ENCODE measurements around the gene BRPF1. TPM values are rescaled to one million over a fixed set of nuclear protein-coding genes. Genes with fewer than 3 reads are reported as not detected.

BRPF1 gene
- total and polyA plus RNA-seq, 2 donors = 11.9 to 19.1 TPM

DNA sequence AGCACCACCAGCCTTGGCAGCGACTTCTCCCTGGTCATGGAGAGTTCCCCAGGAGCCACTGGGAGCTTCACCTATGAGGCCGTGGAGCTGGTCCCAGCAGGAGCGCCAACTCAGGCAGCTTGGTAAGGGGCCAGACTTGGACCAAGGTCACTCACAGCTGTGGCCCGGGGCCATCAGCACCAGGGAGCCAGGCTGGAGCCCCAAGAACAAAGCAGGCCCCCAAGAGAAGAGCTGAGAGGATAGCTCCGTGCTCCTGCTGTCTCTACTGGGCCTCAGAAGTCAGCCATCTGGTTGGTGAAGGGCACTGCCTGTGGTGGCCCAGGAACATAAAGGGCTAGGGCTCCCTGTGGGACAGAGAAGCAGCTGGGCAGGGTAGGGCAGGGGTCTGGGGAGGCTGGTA, 42.6 kb upstream of the BRPF1 start:
- DNase-seq (ENCODE audit: low read depth in 6 of 9, low spot score in 9 of 9) = no peak
- no peak overlapping the region for H3K27ac ChIP-seq (ENCODE audit: low read depth in 1 of 2, low read length in 1 of 2)
- no peaks in the 10 kb centered on the region for H3K9me3 ChIP-seq (ENCODE audit: control insufficient read depth in 2 of 2, insufficient read depth in 1 of 2, low read length in 1 of 2)
- H3K4me1 ChIP-seq (ENCODE audit: control insufficient read depth in 2 of 2, insufficient read depth in 2 of 2, low read length in 2 of 2) = no peaks in the 10 kb centered on the region
- 97% methylated on average over 5 of the region's 5 CpGs for WGBS
- H3K4me3 ChIP-seq (ENCODE audit: low read length in 2 of 2) = no peak overlapping the region
- H3K27me3 ChIP-seq (ENCODE audit: control insufficient read depth in 2 of 2, insufficient read depth in 1 of 2, low read length in 1 of 2) = no peaks in the 10 kb centered on the region
- peaks cover 90 to 91% of the 10 kb centered on the region in 2 donors for H3K36me3 ChIP-seq (ENCODE audit: control insufficient read depth in 2 of 2, insufficient read depth in 2 of 2, low read length in 1 of 2)

DNA sequence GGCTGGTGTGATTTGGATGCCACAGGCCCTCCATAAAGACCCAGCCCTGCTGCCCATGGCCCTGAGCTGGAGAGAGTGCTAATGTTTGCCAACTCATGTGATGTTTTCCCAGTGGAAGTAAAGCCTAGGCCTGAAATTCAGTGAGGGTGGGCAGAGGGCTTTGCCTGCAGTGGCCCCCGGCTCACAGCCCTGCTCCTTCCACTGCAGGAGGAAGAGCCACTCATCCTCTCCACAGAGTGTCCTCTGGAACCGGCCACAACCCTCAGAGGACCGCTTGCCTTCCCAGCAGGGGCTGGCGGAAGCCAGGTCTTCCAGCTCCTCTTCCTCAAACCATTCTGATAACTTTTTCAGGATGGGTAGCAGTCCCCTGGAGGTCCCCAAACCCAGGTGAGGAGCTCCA, 41.8 kb upstream of the BRPF1 start:
- H3K4me3 ChIP-seq (ENCODE audit: low read length in 2 of 2) = no peak overlapping the region
- H3K4me1 ChIP-seq (ENCODE audit: control insufficient read depth in 2 of 2, insufficient read depth in 2 of 2, low read length in 2 of 2) = no peaks in the 10 kb centered on the region
- H3K27me3 ChIP-seq (ENCODE audit: control insufficient read depth in 2 of 2, insufficient read depth in 1 of 2, low read length in 1 of 2) = no peaks in the 10 kb centered on the region
- 97% methylated on average over 4 of the region's 4 CpGs for WGBS
- no peak for DNase-seq (ENCODE audit: low read depth in 6 of 9, low spot score in 9 of 9)
- no peaks in the 10 kb centered on the region for H3K9me3 ChIP-seq (ENCODE audit: control insufficient read depth in 2 of 2, insufficient read depth in 1 of 2, low read length in 1 of 2)
- no peak overlapping the region for H3K27ac ChIP-seq (ENCODE audit: low read depth in 1 of 2, low read length in 1 of 2)
- H3K36me3 ChIP-seq (ENCODE audit: control insufficient read depth in 2 of 2, insufficient read depth in 2 of 2, low read length in 1 of 2) = peaks cover 90% of the 10 kb centered on the region in 2 donors

DNA sequence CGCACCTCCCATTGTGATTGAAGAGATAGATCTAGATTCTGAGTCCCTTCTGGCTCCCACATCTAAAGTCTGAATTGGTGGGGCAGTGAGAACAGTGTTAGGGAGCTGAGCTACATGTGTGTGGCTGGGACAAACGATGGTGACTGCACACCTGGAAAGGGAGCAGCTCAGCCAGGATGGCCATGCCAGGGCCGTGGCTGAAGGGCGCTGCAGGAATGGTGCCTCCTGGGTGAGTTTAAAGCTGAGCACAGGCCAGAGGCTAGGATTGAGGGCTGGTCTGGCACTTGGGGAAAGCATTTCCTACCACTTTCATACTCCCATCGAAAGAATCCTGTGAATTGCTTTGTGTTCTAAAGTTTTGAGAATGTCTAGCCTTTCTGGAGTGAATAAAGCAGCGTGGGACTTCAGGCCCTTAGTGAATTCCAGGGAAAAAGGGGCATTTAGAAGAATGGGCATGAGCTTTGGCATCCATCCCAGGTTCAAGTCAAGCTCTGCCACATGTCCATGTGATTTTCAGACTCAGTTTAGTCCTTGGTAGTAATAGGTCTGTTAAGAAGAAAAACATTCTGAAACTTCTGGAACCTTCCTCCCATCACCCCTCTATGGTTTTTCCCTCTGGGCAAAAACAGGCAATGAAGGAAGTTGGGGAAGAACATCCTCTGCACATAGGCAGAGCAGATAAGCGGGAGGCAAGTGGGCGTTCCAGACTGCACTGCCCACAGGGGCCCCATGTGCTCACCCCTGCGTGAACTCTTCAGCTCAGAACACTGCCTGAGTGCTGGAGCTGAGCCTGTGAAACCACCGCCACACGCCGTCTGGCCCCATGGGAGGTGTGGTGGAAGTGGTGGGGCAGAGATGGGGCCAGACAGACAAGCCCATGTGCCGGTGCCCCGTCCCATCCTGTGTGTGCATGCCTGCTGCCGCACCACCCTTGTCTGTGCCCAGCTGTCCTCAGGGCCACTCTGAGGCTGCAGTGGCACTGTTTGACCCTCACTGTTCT, 40.8 kb upstream of the BRPF1 start:
- 97% methylated on average over 15 of the region's 15 CpGs for WGBS
- Histone ChIP-seq H3K4me1 (ENCODE audit: control insufficient read depth in 2 of 2, insufficient read depth in 2 of 2, low read length in 2 of 2) (no peaks in the 10 kb centered on the region), H3K36me3 (ENCODE audit: control insufficient read depth in 2 of 2, insufficient read depth in 2 of 2, low read length in 1 of 2) (peaks cover 88 to 89% of the 10 kb centered on the region in 2 donors), H3K9me3 (ENCODE audit: control insufficient read depth in 2 of 2, insufficient read depth in 1 of 2, low read length in 1 of 2) (no peaks in the 10 kb centered on the region), H3K27me3 (ENCODE audit: control insufficient read depth in 2 of 2, insufficient read depth in 1 of 2, low read length in 1 of 2) (no peaks in the 10 kb centered on the region), H3K27ac (ENCODE audit: low read depth in 1 of 2, low read length in 1 of 2) (no peak overlapping the region), H3K4me3 (ENCODE audit: low read length in 2 of 2) (no peak overlapping the region)
- no peak for DNase-seq (ENCODE audit: low read depth in 6 of 9, low spot score in 9 of 9)

DNA sequence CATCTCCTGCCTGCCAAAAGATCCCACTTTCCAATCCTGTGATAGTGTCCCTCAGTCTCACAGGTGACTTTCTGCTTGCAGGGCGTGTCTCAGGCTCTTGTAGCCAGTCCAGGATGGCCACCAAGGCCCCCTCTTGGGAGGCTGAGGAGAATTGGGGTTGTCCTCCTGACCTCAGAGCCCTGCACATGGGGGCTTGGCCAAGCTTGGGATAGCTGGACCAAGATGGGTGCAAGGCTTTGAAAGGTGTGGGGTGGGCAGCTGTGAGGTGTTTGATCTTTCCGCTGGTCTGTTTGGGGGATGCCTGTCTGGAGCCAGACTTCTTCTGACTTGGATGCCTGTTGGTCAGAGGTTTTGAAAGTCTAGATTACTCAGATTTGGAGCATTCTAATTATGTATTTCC, 39.9 kb upstream of the BRPF1 start:
- Histone ChIP-seq H3K4me1 (ENCODE audit: control insufficient read depth in 2 of 2, insufficient read depth in 2 of 2, low read length in 2 of 2) (no peaks in the 10 kb centered on the region), H3K27ac (ENCODE audit: low read depth in 1 of 2, low read length in 1 of 2) (no peak overlapping the region), H3K9me3 (ENCODE audit: control insufficient read depth in 2 of 2, insufficient read depth in 1 of 2, low read length in 1 of 2) (no peaks in the 10 kb centered on the region), H3K4me3 (ENCODE audit: low read length in 2 of 2) (no peak overlapping the region), H3K27me3 (ENCODE audit: control insufficient read depth in 2 of 2, insufficient read depth in 1 of 2, low read length in 1 of 2) (no peaks in the 10 kb centered on the region), H3K36me3 (ENCODE audit: control insufficient read depth in 2 of 2, insufficient read depth in 2 of 2, low read length in 1 of 2) (peaks cover 85 to 86% of the 10 kb centered on the region in 2 donors)
- no peak for DNase-seq (ENCODE audit: low read depth in 6 of 9, low spot score in 9 of 9)
- 100% methylated on average over 2 of the region's 2 CpGs for WGBS

DNA sequence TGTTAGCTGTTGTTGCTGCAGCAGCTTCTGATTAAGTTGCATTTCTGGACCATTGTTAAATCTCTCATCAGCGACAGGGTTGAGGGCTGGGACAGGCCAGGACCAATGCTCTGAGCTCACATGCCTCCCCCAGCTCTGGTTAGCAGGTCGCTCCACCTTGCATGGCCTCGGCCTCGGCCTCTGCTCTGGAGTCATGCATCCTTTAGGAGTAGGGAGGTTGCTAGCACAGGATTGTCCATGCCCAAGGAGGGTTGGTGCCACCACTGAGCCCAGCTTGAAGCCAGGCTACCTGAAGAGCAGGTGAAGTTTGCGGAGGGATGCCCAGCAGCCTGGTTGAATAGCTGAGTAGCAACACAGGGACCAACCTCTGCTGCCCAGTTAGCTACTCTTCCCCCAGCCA, 39.1 kb upstream of the BRPF1 start:
- H3K36me3 ChIP-seq (ENCODE audit: control insufficient read depth in 2 of 2, insufficient read depth in 2 of 2, low read length in 1 of 2) = peaks cover 83 to 85% of the 10 kb centered on the region in 2 donors
- DNase-seq (ENCODE audit: low read depth in 6 of 9, low spot score in 9 of 9) = no peak
- no peaks in the 10 kb centered on the region for H3K27me3 ChIP-seq (ENCODE audit: control insufficient read depth in 2 of 2, insufficient read depth in 1 of 2, low read length in 1 of 2)
- 98% methylated on average over 5 of the region's 5 CpGs for WGBS
- H3K4me1 ChIP-seq (ENCODE audit: control insufficient read depth in 2 of 2, insufficient read depth in 2 of 2, low read length in 2 of 2) = no peaks in the 10 kb centered on the region
- H3K4me3 ChIP-seq (ENCODE audit: low read length in 2 of 2) = no peak overlapping the region
- no peak overlapping the region for H3K27ac ChIP-seq (ENCODE audit: low read depth in 1 of 2, low read length in 1 of 2)
- H3K9me3 ChIP-seq (ENCODE audit: control insufficient read depth in 2 of 2, insufficient read depth in 1 of 2, low read length in 1 of 2) = no peaks in the 10 kb centered on the region

DNA sequence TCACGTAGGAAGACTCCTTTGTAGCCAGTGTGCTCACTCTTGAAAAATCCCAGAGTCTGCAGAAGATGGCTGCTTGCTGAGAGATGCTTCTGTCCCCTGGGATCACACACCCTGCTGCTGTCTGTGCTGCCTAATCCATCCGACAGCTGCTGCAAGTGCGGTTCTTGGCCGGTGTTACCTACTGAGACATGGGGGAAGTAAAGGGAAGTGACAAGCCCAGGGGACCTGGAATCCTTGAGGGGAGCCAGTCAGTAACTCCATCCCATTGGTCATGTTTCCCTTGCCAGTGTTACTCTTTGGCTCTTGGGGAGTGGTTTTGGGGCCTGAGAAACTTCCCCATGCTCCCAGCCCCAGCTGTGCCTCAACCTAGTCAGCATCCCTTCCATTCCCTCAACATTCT, 36.2 kb upstream of the BRPF1 start:
- no peak for DNase-seq (ENCODE audit: low read depth in 6 of 9, low spot score in 9 of 9)
- 97% methylated on average over 4 of the region's 4 CpGs for WGBS
- no peak overlapping the region for H3K27ac ChIP-seq (ENCODE audit: low read depth in 1 of 2, low read length in 1 of 2)
- no peaks in the 10 kb centered on the region for H3K9me3 ChIP-seq (ENCODE audit: control insufficient read depth in 2 of 2, insufficient read depth in 1 of 2, low read length in 1 of 2)
- H3K4me1 ChIP-seq (ENCODE audit: control insufficient read depth in 2 of 2, insufficient read depth in 2 of 2, low read length in 2 of 2) = no peaks in the 10 kb centered on the region
- H3K27me3 ChIP-seq (ENCODE audit: control insufficient read depth in 2 of 2, insufficient read depth in 1 of 2, low read length in 1 of 2) = no peaks in the 10 kb centered on the region
- H3K36me3 ChIP-seq (ENCODE audit: control insufficient read depth in 2 of 2, insufficient read depth in 2 of 2, low read length in 1 of 2) = peaks cover 73 to 74% of the 10 kb centered on the region in 2 donors
- H3K4me3 ChIP-seq (ENCODE audit: low read length in 2 of 2) = no peak overlapping the region

DNA sequence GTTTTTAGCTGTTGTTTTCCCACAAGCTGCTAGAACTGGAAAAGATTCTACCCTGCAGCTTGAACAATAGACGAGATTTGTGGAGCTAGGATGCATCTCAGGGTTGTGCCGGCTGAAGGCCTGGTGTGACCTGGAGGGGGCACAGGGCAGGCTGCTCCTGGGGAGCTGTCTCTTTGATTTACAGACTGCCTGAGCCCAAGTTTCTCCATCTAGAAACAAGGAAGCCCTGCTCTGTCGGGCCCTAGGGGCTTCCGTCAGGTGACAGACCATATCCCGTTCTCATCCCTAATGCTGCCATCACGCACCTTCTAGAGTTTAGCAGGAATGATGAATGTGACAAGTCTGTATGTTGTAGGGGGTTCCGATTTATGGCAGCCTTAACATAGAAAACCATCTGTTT, 35.8 kb upstream of the BRPF1 start:
- Histone ChIP-seq H3K9me3 (ENCODE audit: control insufficient read depth in 2 of 2, insufficient read depth in 1 of 2, low read length in 1 of 2) (no peaks in the 10 kb centered on the region), H3K27me3 (ENCODE audit: control insufficient read depth in 2 of 2, insufficient read depth in 1 of 2, low read length in 1 of 2) (no peaks in the 10 kb centered on the region), H3K27ac (ENCODE audit: low read depth in 1 of 2, low read length in 1 of 2) (no peak overlapping the region), H3K4me1 (ENCODE audit: control insufficient read depth in 2 of 2, insufficient read depth in 2 of 2, low read length in 2 of 2) (no peaks in the 10 kb centered on the region), H3K36me3 (ENCODE audit: control insufficient read depth in 2 of 2, insufficient read depth in 2 of 2, low read length in 1 of 2) (peaks cover 69 to 73% of the 10 kb centered on the region in 2 donors), H3K4me3 (ENCODE audit: low read length in 2 of 2) (no peak overlapping the region)
- 97% methylated on average over 7 of the region's 7 CpGs for WGBS
- DNase-seq (ENCODE audit: low read depth in 6 of 9, low spot score in 9 of 9) = no peak

DNA sequence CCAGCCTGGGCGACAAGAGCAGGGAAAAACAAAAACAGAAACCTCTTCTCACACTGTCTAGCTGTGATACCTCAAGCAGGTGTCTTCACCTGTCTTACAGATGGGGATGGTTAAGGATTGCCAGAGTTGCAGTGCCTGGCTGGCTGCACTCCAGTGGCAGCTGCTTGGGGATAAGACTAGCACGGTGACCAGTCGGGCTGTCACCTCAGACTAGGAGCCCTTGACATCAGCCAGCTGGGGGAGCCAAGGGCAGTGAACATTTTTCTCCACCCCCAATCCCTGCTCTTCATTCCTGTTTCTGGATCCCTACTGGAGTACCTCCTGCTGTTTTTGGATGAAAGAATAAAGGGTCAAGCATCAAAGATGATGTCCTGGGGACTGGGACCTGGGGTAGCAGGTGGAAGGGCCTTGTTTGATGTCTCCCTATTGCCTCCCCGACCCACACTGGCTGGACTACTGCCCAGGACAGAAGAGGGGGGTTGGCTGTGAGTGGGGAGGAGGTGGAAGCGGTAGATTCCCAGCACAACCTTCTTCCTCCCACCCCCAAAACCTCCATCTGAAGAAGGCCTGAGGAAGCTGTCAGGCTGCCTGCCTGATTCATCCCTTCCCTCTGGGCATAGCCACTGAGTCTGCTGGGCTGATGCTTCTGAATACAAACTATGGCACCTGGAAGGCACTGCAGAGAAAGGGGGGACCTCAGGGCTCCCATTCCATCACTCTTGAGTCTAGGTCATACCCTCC, 34.9 kb upstream of the BRPF1 start:
- Histone ChIP-seq H3K27ac (ENCODE audit: low read depth in 1 of 2, low read length in 1 of 2) (no peak overlapping the region), H3K4me1 (ENCODE audit: control insufficient read depth in 2 of 2, insufficient read depth in 2 of 2, low read length in 2 of 2) (no peaks in the 10 kb centered on the region), H3K27me3 (ENCODE audit: control insufficient read depth in 2 of 2, insufficient read depth in 1 of 2, low read length in 1 of 2) (no peaks in the 10 kb centered on the region), H3K4me3 (ENCODE audit: low read length in 2 of 2) (no peak overlapping the region), H3K36me3 (ENCODE audit: control insufficient read depth in 2 of 2, insufficient read depth in 2 of 2, low read length in 1 of 2) (peaks cover 62 to 70% of the 10 kb centered on the region in 2 donors), H3K9me3 (ENCODE audit: control insufficient read depth in 2 of 2, insufficient read depth in 1 of 2, low read length in 1 of 2) (no peaks in the 10 kb centered on the region)
- DNase-seq (ENCODE audit: low read depth in 6 of 9, low spot score in 9 of 9) = no peak
- WGBS = 94% methylated on average over 5 of the region's 5 CpGs

DNA sequence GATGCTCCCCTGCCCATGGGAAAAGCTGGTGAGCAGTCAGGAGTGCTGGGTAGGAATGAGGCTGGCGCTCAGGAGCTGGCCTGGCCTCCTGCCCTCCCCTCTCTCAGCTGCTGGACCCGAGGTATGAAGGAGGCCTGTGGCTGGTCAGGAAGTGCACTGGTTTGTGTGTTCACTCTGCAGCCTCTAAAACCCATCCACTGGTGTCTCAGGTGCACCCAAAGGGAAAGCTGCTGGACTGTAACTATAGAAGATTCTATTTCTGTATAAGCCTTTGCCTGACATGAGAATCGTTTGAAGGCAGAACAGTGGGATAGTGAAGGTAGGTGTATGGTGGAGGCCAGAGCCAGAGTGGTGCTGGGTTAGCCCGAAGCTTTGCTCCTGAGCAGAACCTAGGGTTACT, 33.6 kb upstream of the BRPF1 start:
- H3K4me3 ChIP-seq (ENCODE audit: low read length in 2 of 2) = no peak overlapping the region
- H3K27me3 ChIP-seq (ENCODE audit: control insufficient read depth in 2 of 2, insufficient read depth in 1 of 2, low read length in 1 of 2) = peaks cover under 1 to 2% of the 10 kb centered on the region in 2 donors
- WGBS = 93% methylated on average over 4 of the region's 4 CpGs
- peaks cover 65 to 69% of the 10 kb centered on the region in 2 donors for H3K36me3 ChIP-seq (ENCODE audit: control insufficient read depth in 2 of 2, insufficient read depth in 2 of 2, low read length in 1 of 2)
- DNase-seq (ENCODE audit: low read depth in 6 of 9, low spot score in 9 of 9) = no peak
- no peaks in the 10 kb centered on the region for H3K9me3 ChIP-seq (ENCODE audit: control insufficient read depth in 2 of 2, insufficient read depth in 1 of 2, low read length in 1 of 2)
- no peak overlapping the region for H3K27ac ChIP-seq (ENCODE audit: low read depth in 1 of 2, low read length in 1 of 2)
- H3K4me1 ChIP-seq (ENCODE audit: control insufficient read depth in 2 of 2, insufficient read depth in 2 of 2, low read length in 2 of 2) = no peaks in the 10 kb centered on the region

All from thymus (tissue), 11 donors.